Common myeloid progenitor, CD34-positive (primary cell): ENCODE results near the gene KLHL22.
"Not testable (repeated sequence)": the region's sequence is repeated elsewhere in the genome, so short reads cannot be mapped to it uniquely, and the experiment has no call there.

ENCODE experiments used
- CTCF ChIA-PET: fragments of 350-600 bp; sonication (Branson Sonifier 250); formaldehyde crosslinking; loops from one replicate; lab custom pipeline; 2021; ENCODE audit warnings: antibody characterized with exemption; lab: Charles Lee
- POLR2A ChIA-PET: fragments of 350-600 bp; sonication (Branson Sonifier 250); formaldehyde crosslinking; loops from one replicate; lab custom pipeline; 2021; ENCODE audit warnings: antibody characterized with exemption; lab: Charles Lee
- DNase-seq, 3 donors: peaks; one replicate each; pipeline versions ENCODE4 v3.0.0 to v3.0.0-alpha.2; 2013
- H3K27ac ChIP-seq, 2 experiments: 1 replicate in 1 of 2; 2 replicates in 1 of 2; pipeline ENCODE4 v1.7.0; 2013; ENCODE audit warnings: inconsistent platforms in 2 of 2, low read length in 2 of 2, mild to moderate bottlenecking in 2 of 2, low read depth in 1 of 2, moderate library complexity in 1 of 2; ENCODE audit not compliant: severe bottlenecking in 2 of 2, insufficient read depth in 1 of 2, poor library complexity in 1 of 2
- H3K27me3 ChIP-seq, 5 experiments: replicated peaks in 2 of 5; 1 replicate in 3 of 5; 2 replicates in 2 of 5; pipeline versions ENCODE4 v1.6.1 to v1.7.0; 2013; ENCODE audit warnings: low read length in 4 of 5, mild to moderate bottlenecking in 2 of 5, moderate library complexity in 2 of 5, inconsistent platforms in 1 of 5; ENCODE audit not compliant: insufficient read depth in 5 of 5, control insufficient read depth in 4 of 5
- H3K36me3 ChIP-seq, 4 experiments: 1 replicate in 2 of 4; 2 replicates in 2 of 4; pipeline versions ENCODE4 v1.6.1 to v1.7.0; 2013; ENCODE audit warnings: low read length in 3 of 4, control low read depth in 1 of 4, mild to moderate bottlenecking in 1 of 4; ENCODE audit not compliant: control insufficient read depth in 4 of 4, insufficient read depth in 4 of 4
- H3K4me1 ChIP-seq, 4 experiments: 1 replicate in 3 of 4; 2 replicates in 1 of 4; pipeline versions ENCODE4 v1.6.1 to v1.7.1; 2013; ENCODE audit warnings: low read length in 3 of 4, mild to moderate bottlenecking in 3 of 4, control low read depth in 1 of 4, inconsistent platforms in 1 of 4, moderate library complexity in 1 of 4; ENCODE audit not compliant: control insufficient read depth in 4 of 4, insufficient read depth in 4 of 4; ENCODE audit errors: control extremely low read depth in 1 of 4
- H3K4me3 ChIP-seq, 7 experiments: 1 replicate in 4 of 7; 2 replicates in 3 of 7; pipeline versions ENCODE4 v1.5.1 to v1.7.0; 2013; ENCODE audit warnings: mild to moderate bottlenecking in 7 of 7, low read length in 6 of 7, moderate library complexity in 6 of 7, inconsistent platforms in 2 of 7, low read depth in 2 of 7, control low read depth in 1 of 7; ENCODE audit not compliant: insufficient read depth in 4 of 7, control insufficient read depth in 1 of 7; ENCODE audit errors: extremely low read depth in 1 of 7
- H3K9me3 ChIP-seq, 5 experiments: 1 replicate in 4 of 5; 2 replicates in 1 of 5; pipeline versions ENCODE4 v1.6.1 to v1.7.1; 2013; ENCODE audit warnings: low read length in 4 of 5, mild to moderate bottlenecking in 2 of 5, inconsistent platforms in 1 of 5, low read depth in 1 of 5, moderate library complexity in 1 of 5; ENCODE audit not compliant: control insufficient read depth in 4 of 5, insufficient read depth in 2 of 5; ENCODE audit errors: control extremely low read depth in 1 of 5
- WGBS: methylation state at CpG from one replicate; pipeline ENCODE4 v1.1.5; 2013; ENCODE audit not compliant: insufficient coverage; 5-methylcytosine and 5-hydroxymethylcytosine counted together

Gene KLHL22

DNA sequence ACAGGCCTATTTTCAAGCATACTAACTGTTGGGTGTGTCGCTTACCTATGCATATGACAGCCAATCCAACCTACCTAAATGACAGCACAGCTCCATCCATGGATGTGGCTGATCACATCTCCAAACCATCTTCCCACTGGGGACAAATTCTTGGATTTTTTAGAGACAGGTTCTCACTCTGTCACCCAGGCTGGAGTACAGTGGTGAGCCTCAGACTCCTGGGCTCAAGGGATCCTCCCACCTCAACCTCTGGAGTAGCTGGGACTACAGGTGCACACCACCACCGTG lies 76.0 kb downstream of the KLHL22 start:
- H3K4me3 ChIP-seq, result no peak overlapping the region
- H3K9me3 ChIP-seq, result no peaks in the 10 kb centered on the region
- WGBS, result 100% methylated on average over 1 of the region's 2 CpGs
- no peak for DNase-seq
- ChIA-PET POLR2A (no interaction called here), CTCF (interaction anchor here (1.2 to 3.3 kb wide), 8 partner anchors 9 to 112 kb away, joined by 3 to 48 read pairs (median 12); partner anchors contain the start of gene KLHL22)
- no peak overlapping the region for H3K27ac ChIP-seq
- peaks cover 0 to 30% (median 27%) of the 10 kb centered on the region in 4 experiments for H3K4me1 ChIP-seq
- H3K36me3 ChIP-seq, result no peaks in the 10 kb centered on the region
- peaks cover 0 to 14% (median 0%) of the 10 kb centered on the region in 5 experiments for H3K27me3 ChIP-seq

DNA sequence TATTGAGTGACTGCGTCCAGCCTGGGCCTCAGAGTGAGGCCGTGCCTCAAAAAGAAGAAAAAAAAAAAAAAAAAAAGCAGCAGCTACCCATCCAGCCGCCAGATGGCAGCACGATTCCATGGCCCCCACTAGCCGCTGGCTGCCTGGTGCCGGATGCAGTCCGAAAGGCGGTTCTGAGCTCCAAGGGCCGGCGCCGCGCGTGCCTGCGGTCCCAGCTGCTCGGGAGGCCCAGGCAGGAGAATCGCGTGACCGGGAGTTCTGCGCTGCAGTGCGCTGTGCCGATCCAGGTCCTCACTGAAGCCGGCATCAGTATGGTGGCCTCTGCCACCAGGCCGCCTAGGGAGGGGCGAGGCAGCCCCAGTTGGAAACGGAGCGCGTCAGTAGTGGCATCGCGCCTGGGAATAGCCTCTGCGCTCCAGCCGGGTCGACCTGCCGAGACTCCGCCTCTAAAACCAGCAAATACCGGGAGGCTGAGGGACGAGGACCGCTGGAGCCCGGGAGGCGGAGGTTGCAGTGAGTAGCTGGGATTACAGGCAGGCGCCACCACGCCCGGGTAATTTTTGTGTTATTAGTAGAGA lies 77.3 kb downstream of the KLHL22 start:
- Histone ChIP-seq H3K36me3 (no peaks in the 10 kb centered on the region), H3K27ac (no peak overlapping the region), H3K9me3 (no peaks in the 10 kb centered on the region), H3K4me1 (peaks cover 0 to 20% (median 19%) of the 10 kb centered on the region in 4 experiments), H3K4me3 (peak overlapping the region in 5 of 7 experiments; percentile 18 to 75 (median 57)), H3K27me3 (peaks cover 0 to 2% (median 0%) of the 10 kb centered on the region in 5 experiments)
- POLR2A ChIA-PET, result interaction anchor here (0.5 to 1.4 kb wide), 3 partner anchors 29 to 44 kb away, joined by 3 to 5 read pairs (median 3); no protein-coding TSS in a partner anchor
- CTCF ChIA-PET, result interaction anchor here (0.6 to 3.3 kb wide), 19 partner anchors 9 to 188 kb away, joined by 3 to 48 read pairs (median 3); partner anchors contain the start of gene KLHL22
- 28% methylated on average over 33 of the region's 42 CpGs for WGBS
- peak; percentile 69 to 75 (median 69) for DNase-seq

DNA sequence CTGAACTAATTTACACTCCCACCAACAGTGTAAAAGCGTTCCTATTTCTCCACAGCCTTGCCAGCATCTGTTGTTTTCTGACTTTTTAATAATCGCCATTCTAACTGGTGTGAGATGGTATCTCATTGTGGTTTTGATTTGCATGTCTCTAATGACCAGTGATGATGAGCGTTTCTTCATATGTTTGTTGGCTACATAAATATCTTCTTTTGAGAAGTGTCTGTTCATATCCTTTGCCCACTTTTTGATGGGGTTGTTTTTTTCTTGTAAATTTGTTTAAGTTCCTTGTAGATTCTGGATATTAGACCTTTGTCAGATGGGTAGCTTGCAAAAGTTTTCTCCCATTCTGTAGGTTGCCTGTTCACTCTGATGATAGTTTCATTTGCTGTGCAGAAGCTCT lies 79.9 kb downstream of the KLHL22 start:
- H3K9me3 ChIP-seq, DNase-seq, H3K27ac ChIP-seq, H3K27me3 ChIP-seq, H3K36me3 ChIP-seq, H3K4me3 ChIP-seq, H3K4me1 ChIP-seq, POLR2A ChIA-PET: not testable (repeated sequence)
- CTCF ChIA-PET, result interaction anchor here (1.8 kb wide), 1 partner anchor 39 kb away, joined by 4 read pairs; no protein-coding TSS in a partner anchor
- no CpG with 5 or more reads among the region's 3 CpGs for WGBS

DNA sequence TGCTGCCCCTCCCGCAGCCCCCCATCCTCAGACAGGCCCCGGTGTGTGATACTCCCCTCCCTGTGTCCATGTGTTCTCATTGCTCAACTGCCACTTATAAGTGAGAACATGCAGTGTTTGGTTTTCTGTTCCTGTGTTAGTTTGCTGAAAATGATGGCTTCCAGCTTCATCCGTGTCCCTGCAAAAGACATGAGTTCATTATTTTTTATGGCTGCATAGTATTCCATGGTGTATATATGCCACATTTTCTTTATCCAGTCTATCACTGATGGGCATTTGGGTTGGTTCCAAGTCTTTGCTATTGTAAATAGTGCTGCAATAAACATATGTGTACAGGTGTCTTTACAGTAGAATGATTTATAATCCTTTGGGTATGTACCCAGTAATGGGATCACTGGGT lies 80.4 kb downstream of the KLHL22 start:
- H3K9me3 ChIP-seq, H3K27me3 ChIP-seq, H3K36me3 ChIP-seq, H3K27ac ChIP-seq, H3K4me3 ChIP-seq, DNase-seq, POLR2A ChIA-PET, H3K4me1 ChIP-seq: not testable (repeated sequence)
- CTCF ChIA-PET, result interaction anchor here (1.8 kb wide), 1 partner anchor 39 kb away, joined by 4 read pairs; no protein-coding TSS in a partner anchor
- WGBS, result no CpG with 5 or more reads among the region's 3 CpGs

DNA sequence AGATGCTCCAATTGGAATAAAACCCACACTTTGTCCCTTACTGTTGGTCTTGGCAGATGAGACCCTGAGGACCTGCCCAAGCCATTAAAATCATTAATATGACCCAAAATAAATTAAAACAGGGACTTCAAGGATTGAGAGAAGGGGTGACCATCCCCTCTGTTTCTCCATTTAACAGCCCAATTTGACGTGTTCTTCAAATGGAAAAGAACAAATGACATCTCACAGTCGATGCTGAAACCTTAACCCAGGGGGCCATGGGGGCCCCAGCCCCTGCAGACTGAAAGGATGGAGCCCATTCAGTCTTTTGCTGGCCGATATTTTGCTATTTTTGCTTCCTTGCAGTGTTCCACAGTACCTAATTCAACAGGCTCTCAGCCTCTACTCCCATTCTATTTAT lies 81.1 kb downstream of the KLHL22 start:
- no peaks in the 10 kb centered on the region for H3K27me3 ChIP-seq
- ChIA-PET CTCF (interaction anchor here (1.8 kb wide), 1 partner anchor 40 kb away, joined by 4 read pairs; no protein-coding TSS in a partner anchor), POLR2A (no interaction called here)
- 100% methylated on average over 2 of the region's 3 CpGs for WGBS
- no peaks in the 10 kb centered on the region for H3K36me3 ChIP-seq
- H3K9me3 ChIP-seq, result no peaks in the 10 kb centered on the region
- H3K4me3 ChIP-seq, result no peak overlapping the region
- DNase-seq, result no peak
- H3K4me1 ChIP-seq, result peaks cover 0 to 6% (median 5%) of the 10 kb centered on the region in 4 experiments
- no peak overlapping the region for H3K27ac ChIP-seq

DNA sequence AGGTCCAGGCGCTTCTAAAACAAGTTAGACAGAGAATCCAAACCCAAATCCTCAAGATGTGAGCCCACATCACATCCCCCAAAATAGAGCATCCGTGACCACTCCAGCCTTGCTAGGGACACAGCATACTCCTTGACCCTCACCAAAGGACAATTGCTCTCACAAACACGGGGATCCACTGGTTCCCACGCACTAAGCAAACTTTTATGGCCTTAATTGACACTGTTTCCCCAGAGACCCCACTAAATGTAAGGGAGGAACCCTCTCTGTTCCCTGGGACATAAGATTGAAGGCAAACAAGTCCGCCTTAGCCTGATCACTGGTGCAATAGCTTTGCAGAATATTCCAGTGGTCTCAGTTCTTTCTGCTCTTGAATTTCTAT lies 81.5 kb downstream of the KLHL22 start:
- Histone ChIP-seq H3K4me3 (no peak overlapping the region), H3K27ac (no peak overlapping the region), H3K27me3 (no peaks in the 10 kb centered on the region), H3K9me3 (no peaks in the 10 kb centered on the region), H3K4me1 (peaks cover 0 to 6% (median 5%) of the 10 kb centered on the region in 4 experiments), H3K36me3 (no peaks in the 10 kb centered on the region)
- 96% methylated on average over 3 of the region's 5 CpGs for WGBS
- ChIA-PET CTCF (no interaction called here), POLR2A (no interaction called here)
- DNase-seq, result no peak

DNA sequence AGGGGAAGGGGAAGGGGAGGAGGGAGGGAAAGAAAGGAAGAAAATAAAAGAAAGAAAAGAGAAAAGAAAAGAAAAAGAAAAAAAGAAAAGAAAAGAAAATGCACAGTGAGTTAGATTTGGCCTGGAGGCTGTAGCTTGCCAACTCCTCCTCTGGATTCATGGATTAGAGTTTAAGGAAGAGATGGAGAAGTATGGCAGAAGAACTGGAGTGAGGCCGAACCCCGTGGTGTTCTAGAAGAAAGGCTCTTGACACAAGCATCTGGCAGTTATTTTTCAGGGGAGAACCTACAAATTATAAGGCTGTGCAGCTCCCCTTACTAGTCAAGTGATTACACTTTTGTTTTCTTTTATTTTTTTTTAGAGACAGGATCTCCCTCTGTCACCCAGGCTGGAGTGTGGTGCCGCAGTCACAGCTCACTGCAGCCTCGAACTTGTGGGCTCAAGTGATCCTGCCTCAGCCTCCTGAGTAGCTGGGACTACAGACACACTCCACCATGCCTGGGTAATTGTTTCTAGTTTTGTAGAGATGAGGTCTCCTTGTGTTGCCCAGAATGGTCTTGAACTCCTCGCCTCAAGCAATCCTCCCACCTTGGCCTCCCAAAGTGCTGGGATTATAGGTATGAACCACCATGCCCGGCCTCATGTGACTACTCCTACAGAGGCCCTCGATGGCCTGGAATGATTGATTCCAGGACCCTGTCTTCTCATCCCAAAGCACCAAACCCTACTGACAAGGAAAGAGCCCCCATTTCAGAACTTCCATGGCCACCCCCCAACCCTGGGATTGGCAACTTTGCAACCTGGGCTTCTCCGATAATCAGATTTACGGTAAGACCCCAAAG lies 82.2 kb downstream of the KLHL22 start:
- ChIA-PET POLR2A (no interaction called here), CTCF (interaction anchor here (1.0 kb wide), 2 partner anchors 41 to 43 kb away, joined by 3 to 4 read pairs; no protein-coding TSS in a partner anchor)
- Histone ChIP-seq H3K4me1 (peaks cover 0 to 6% (median 4%) of the 10 kb centered on the region in 4 experiments), H3K36me3 (no peaks in the 10 kb centered on the region), H3K9me3 (no peaks in the 10 kb centered on the region), H3K27ac (no peak overlapping the region), H3K27me3 (no peaks in the 10 kb centered on the region), H3K4me3 (no peak overlapping the region)
- DNase-seq, result no peak
- 100% methylated on average over 1 of the region's 9 CpGs for WGBS
